Hepatocyte (in vitro differentiated cells): ENCODE results near the gene MACROD2. TPM values are rescaled to one million over a fixed set of nuclear protein-coding genes. Genes with fewer than 3 reads are reported as not detected.
"Not testable (repeated sequence)": the region's sequence is repeated elsewhere in the genome, so short reads cannot be mapped to it uniquely, and the experiment has no call there.

Experiments
- DNase-seq: peaks from one replicate; pipeline ENCODE4 v3.0.0-alpha.2; 2016; ENCODE audit warnings: low spot score
- H2AFZ ChIP-seq: fragments of 200-600 bp; sonication (generic); 2 replicates; pipeline ENCODE4 v1.6.0; 2016; ENCODE audit warnings: antibody characterized with exemption, mild to moderate bottlenecking
- H3K27ac ChIP-seq: fragments of 200-600 bp; sonication (generic); 2 replicates; pipeline ENCODE4 v1.5.1; 2016; ENCODE audit warnings: mild to moderate bottlenecking
- H3K27me3 ChIP-seq: fragments of 200-600 bp; sonication (generic); 2 replicates; pipeline ENCODE4 v1.6.1; 2016
- H3K36me3 ChIP-seq: fragments of 200-600 bp; sonication (generic); replicated peaks from 2 replicates; pipeline ENCODE4 v1.5.1; 2016; ENCODE audit warnings: low read depth; ENCODE audit not compliant: insufficient read depth
- H3K4me1 ChIP-seq: fragments of 200-600 bp; sonication (generic); 2 replicates; pipeline ENCODE4 v1.5.1; 2016; ENCODE audit warnings: mild to moderate bottlenecking, moderate library complexity; ENCODE audit not compliant: insufficient read depth
- H3K4me2 ChIP-seq: fragments of 200-600 bp; sonication (generic); 2 replicates; pipeline ENCODE4 v1.6.0; 2016
- H3K4me3 ChIP-seq: fragments of 200-600 bp; sonication (generic); 2 replicates; pipeline ENCODE4 v1.5.1; 2016; ENCODE audit warnings: mild to moderate bottlenecking
- H3K79me2 ChIP-seq: fragments of 200-600 bp; sonication (generic); 2 replicates; pipeline ENCODE4 v1.6.0; 2017; ENCODE audit warnings: mild to moderate bottlenecking
- H3K9me2 ChIP-seq: fragments of 200-600 bp; sonication (generic); replicated peaks from 2 replicates; pipeline ENCODE4 v1.6.0; 2017; ENCODE audit warnings: mild to moderate bottlenecking; ENCODE audit not compliant: insufficient read depth
- H3K9me3 ChIP-seq: fragments of 200-600 bp; sonication (generic); 2 replicates; pipeline ENCODE4 v1.5.1; 2016; ENCODE audit warnings: low read depth, mild to moderate bottlenecking
- H4K20me1 ChIP-seq: fragments of 200-600 bp; sonication (generic); 2 replicates; pipeline ENCODE4 v1.6.0; 2016; ENCODE audit warnings: mild to moderate bottlenecking; ENCODE audit not compliant: insufficient read depth, poor library complexity, severe bottlenecking
- CTCF ChIP-seq: fragments of 200-600 bp; sonication (generic); IDR thresholded peaks from 2 replicates; pipeline ENCODE4 v1.5.1; 2016; ENCODE audit warnings: antibody characterized with exemption, mild to moderate bottlenecking; ENCODE audit not compliant: poor library complexity
- EZH2 ChIP-seq: fragments of 200-600 bp; sonication (generic); IDR thresholded peaks from 2 replicates; pipeline ENCODE4 v1.6.1; 2016; ENCODE audit warnings: antibody characterized with exemption, mild to moderate bottlenecking, borderline replicate concordance
- EZH2phosphoT487 ChIP-seq: fragments of 200-600 bp; sonication (generic); IDR thresholded peaks from one replicate; pipeline ENCODE4 v1.6.1; 2018; ENCODE audit warnings: antibody characterized with exemption, mild to moderate bottlenecking, low read depth, moderate library complexity; ENCODE audit not compliant: unreplicated experiment, severe bottlenecking
- WGBS: methylation state at CpG from one replicate; pipeline ENCODE4 v1.1.6; 2016; ENCODE audit warnings: low lambda C conversion rate; ENCODE audit errors: missing lambda C conversion rate; 5-methylcytosine and 5-hydroxymethylcytosine counted together
- polyA plus RNA-seq: library from polyadenylated mRNA; unstranded; fragments of >200 nt; fragmentation: Nextera tagmentation; extraction: Ambion mirVana; gene quantifications from 2 replicates; pipeline ENCODE4 v1.2.1, GENCODE V29; 2016
- total RNA-seq: library from RNA; depleted of rRNA; stranded (reverse); fragments of >200 nt; gene quantifications from 2 replicates; pipeline ENCODE4 v1.2.3, GENCODE V29; 2014

MACROD2 gene
- total and polyA plus RNA-seq, 2 experiments from 2014 or later = 2.4 to 3.1 TPM

- TF ChIP-seq CTCF (no peak), EZH2phosphoT487 (no peak), EZH2 (no peak)
- Histone ChIP-seq H3K4me2 (no peak overlapping the region), H4K20me1 (no peaks in the 10 kb centered on the region), H3K4me1 (no peaks in the 10 kb centered on the region), H3K27me3 (no peaks in the 10 kb centered on the region), H3K4me3 (no peak overlapping the region), H3K36me3 (no peaks in the 10 kb centered on the region), H3K9me2 (no peaks in the 10 kb centered on the region), H3K79me2 (no peaks in the 10 kb centered on the region), H3K9me3 (no peaks in the 10 kb centered on the region), H2AFZ (no peak overlapping the region), H3K27ac (no peak overlapping the region)
- no peak for DNase-seq
- WGBS = 96% methylated on average over 1 of the region's 1 CpG
Measured at GRCh38 chr20:15977758-15978157, 1982.4 kb downstream of the MACROD2 start.

GRCh38 chr20:15985494-15986368 lies 1990.4 kb downstream of the MACROD2 start:
- H3K9me3 ChIP-seq, DNase-seq, H3K36me3 ChIP-seq, H3K4me2 ChIP-seq, H2AFZ ChIP-seq, H3K4me1 ChIP-seq, H4K20me1 ChIP-seq, H3K9me2 ChIP-seq, H3K27me3 ChIP-seq, H3K79me2 ChIP-seq, H3K27ac ChIP-seq, H3K4me3 ChIP-seq: not testable (repeated sequence)
- WGBS = 95% methylated on average over 25 of the region's 26 CpGs

DNA sequence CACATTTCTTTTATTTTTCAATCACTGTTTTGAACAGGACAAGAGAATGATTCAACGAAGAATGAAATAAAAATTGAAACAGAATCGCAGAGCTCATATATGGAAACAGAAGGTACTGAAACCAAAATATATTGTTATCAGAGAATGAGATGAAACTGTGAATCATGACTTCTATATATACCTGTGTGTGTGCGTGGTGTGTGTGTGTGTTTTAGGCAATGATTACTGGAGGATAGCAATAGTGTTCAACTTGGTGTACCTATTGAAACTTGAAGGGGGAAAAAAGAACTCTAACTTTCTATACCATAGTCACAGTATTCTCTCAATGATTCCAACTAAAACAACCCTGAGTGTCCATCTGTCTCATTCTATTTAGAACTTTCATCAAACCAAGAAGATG lies 1991.4 kb downstream of the MACROD2 start:
- Histone ChIP-seq H3K27ac (no peak overlapping the region), H3K79me2 (no peaks in the 10 kb centered on the region), H4K20me1 (no peaks in the 10 kb centered on the region), H3K4me1 (no peaks in the 10 kb centered on the region), H3K9me3 (no peaks in the 10 kb centered on the region), H3K4me3 (no peak overlapping the region), H3K4me2 (no peak overlapping the region), H2AFZ (no peak overlapping the region), H3K36me3 (no peaks in the 10 kb centered on the region), H3K9me2 (no peaks in the 10 kb centered on the region), H3K27me3 (no peaks in the 10 kb centered on the region)
- 99% methylated on average over 3 of the region's 3 CpGs for WGBS
- no peak for DNase-seq
- TF ChIP-seq EZH2 = no peak
- TF ChIP-seq CTCF = no peak
- TF ChIP-seq EZH2phosphoT487 = no peak

GRCh38 chr20:15991279-15991678 lies 1996.0 kb downstream of the MACROD2 start:
- Histone ChIP-seq H3K4me2 (no peak overlapping the region), H3K4me3 (no peak overlapping the region), H3K79me2 (no peaks in the 10 kb centered on the region), H3K27ac (no peak overlapping the region), H3K9me3 (no peaks in the 10 kb centered on the region), H3K9me2 (no peaks in the 10 kb centered on the region), H3K36me3 (no peaks in the 10 kb centered on the region), H3K27me3 (no peaks in the 10 kb centered on the region), H2AFZ (no peak overlapping the region), H4K20me1 (no peaks in the 10 kb centered on the region), H3K4me1 (no peaks in the 10 kb centered on the region)
- TF ChIP-seq EZH2phosphoT487 = no peak
- TF ChIP-seq CTCF = no peak
- no peak for TF ChIP-seq EZH2
- DNase-seq = no peak
